ENCODE data around the gene GNAI3. TPM values are rescaled to one million over a fixed set of nuclear protein-coding genes. Genes with fewer than 3 reads are reported as not detected.

GNAI3 gene
- total RNA-seq, 1 experiment from 2014 or later: 12.8 TPM

GRCh38 chr1:109556563-109556962 lies 8.1 kb downstream of the GNAI3 start:
- Histone ChIP-seq H3K4me3 (ENCODE audit: low read depth, low read length, poor library complexity, severe bottlenecking) (no peak overlapping the region), H3K9me3 (ENCODE audit: low read depth, low read length, poor library complexity, severe bottlenecking) (no peaks in the 10 kb centered on the region), H3K36me3 (ENCODE audit: insufficient read depth, low read length, poor library complexity, severe bottlenecking) (no peaks in the 10 kb centered on the region), H3K27me3 (replicated peaks; ENCODE audit: insufficient read depth, low read depth, low read length, poor library complexity) (no peaks in the 10 kb centered on the region), H3K4me1 (ENCODE audit: insufficient read depth, low read length, poor library complexity, severe bottlenecking) (peaks cover 27% of the 10 kb centered on the region), H3K27ac (ENCODE audit: low read depth, low read length, poor library complexity, severe bottlenecking) (no peak overlapping the region)
- POLR2A ChIA-PET (ENCODE audit: low non-redundant PET): interaction anchor here (0.6 kb wide), 1 partner anchor 21 kb away, joined by 4 read pairs; no protein-coding TSS in a partner anchor
- BruUV-seq (replicated peaks): no TSS peak
- intact Hi-C loops (cut with micrococcal nuclease; ENCODE audit: unreplicated experiment): no loop called here
- no peak for DNase-seq (ENCODE audit: low spot score)
- no peak for TF ChIP-seq EZH2 (IDR thresholded peaks at IDR 0.05; ENCODE audit: borderline replicate concordance, low read depth, low read length, poor library complexity, severe bottlenecking)
- TF ChIP-seq, protein P1, sequence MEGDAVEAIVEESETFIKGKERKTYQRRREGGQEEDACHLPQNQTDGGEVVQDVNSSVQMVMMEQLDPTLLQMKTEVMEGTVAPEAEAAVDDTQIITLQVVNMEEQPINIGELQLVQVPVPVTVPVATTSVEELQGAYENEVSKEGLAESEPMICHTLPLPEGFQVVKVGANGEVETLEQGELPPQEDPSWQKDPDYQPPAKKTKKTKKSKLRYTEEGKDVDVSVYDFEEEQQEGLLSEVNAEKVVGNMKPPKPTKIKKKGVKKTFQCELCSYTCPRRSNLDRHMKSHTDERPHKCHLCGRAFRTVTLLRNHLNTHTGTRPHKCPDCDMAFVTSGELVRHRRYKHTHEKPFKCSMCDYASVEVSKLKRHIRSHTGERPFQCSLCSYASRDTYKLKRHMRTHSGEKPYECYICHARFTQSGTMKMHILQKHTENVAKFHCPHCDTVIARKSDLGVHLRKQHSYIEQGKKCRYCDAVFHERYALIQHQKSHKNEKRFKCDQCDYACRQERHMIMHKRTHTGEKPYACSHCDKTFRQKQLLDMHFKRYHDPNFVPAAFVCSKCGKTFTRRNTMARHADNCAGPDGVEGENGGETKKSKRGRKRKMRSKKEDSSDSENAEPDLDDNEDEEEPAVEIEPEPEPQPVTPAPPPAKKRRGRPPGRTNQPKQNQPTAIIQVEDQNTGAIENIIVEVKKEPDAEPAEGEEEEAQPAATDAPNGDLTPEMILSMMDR (conservative IDR thresholded peaks at IDR 0.05; ENCODE audit: low read depth, low read length): no peak
- CTCF ChIA-PET: no interaction called here

GRCh38 chr1:109557520-109557919 lies 9.1 kb downstream of the GNAI3 start:
- CTCF ChIA-PET: no interaction called here
- Histone ChIP-seq H3K4me3 (ENCODE audit: low read depth, low read length, poor library complexity, severe bottlenecking) (no peak overlapping the region), H3K27me3 (replicated peaks; ENCODE audit: insufficient read depth, low read depth, low read length, poor library complexity) (no peaks in the 10 kb centered on the region), H3K9me3 (ENCODE audit: low read depth, low read length, poor library complexity, severe bottlenecking) (no peaks in the 10 kb centered on the region), H3K27ac (ENCODE audit: low read depth, low read length, poor library complexity, severe bottlenecking) (no peak overlapping the region), H3K4me1 (ENCODE audit: insufficient read depth, low read length, poor library complexity, severe bottlenecking) (peaks cover 34% of the 10 kb centered on the region), H3K36me3 (ENCODE audit: insufficient read depth, low read length, poor library complexity, severe bottlenecking) (no peaks in the 10 kb centered on the region)
- DNase-seq (ENCODE audit: low spot score): no peak
- no peak for TF ChIP-seq EZH2 (IDR thresholded peaks at IDR 0.05; ENCODE audit: borderline replicate concordance, low read depth, low read length, poor library complexity, severe bottlenecking)
- TF ChIP-seq, protein P1 (conservative IDR thresholded peaks at IDR 0.05; ENCODE audit: low read depth, low read length): no peak
- intact Hi-C loops (cut with micrococcal nuclease; ENCODE audit: unreplicated experiment): no loop called here
- BruUV-seq (replicated peaks): no TSS peak
- POLR2A ChIA-PET (ENCODE audit: low non-redundant PET): no interaction called here

DNA sequence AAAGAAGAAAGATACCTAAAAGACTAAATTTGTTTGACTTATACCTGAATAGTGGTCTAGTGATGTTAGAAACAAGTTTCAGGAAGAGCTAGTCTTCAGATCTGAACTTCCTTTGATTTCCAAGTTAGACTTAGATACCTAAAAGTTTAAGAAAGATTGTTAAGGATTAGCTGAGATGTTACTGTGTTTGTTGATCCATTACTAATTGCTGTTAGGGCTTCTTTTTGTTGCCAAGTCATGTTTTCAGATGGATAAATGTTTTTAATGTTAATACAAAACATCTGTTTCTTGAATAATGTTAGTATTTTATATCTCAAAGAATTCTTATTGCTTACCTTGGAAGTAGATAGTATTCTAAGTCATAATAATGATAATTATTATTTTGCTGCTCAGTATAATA lies 11.6 kb downstream of the GNAI3 start:
- H3K27me3 ChIP-seq (replicated peaks; ENCODE audit: insufficient read depth, low read depth, low read length, poor library complexity): no peaks in the 10 kb centered on the region
- CTCF ChIA-PET: no interaction called here
- no peak for DNase-seq (ENCODE audit: low spot score)
- intact Hi-C loops (cut with micrococcal nuclease; ENCODE audit: unreplicated experiment): no loop called here
- TF ChIP-seq EZH2 (IDR thresholded peaks at IDR 0.05; ENCODE audit: borderline replicate concordance, low read depth, low read length, poor library complexity, severe bottlenecking): no peak
- TF ChIP-seq, protein P1 (conservative IDR thresholded peaks at IDR 0.05; ENCODE audit: low read depth, low read length): no peak
- no peak overlapping the region for H3K27ac ChIP-seq (ENCODE audit: low read depth, low read length, poor library complexity, severe bottlenecking)
- POLR2A ChIA-PET (ENCODE audit: low non-redundant PET): no interaction called here
- no TSS peak for BruUV-seq (replicated peaks)
- no peak overlapping the region for H3K4me3 ChIP-seq (ENCODE audit: low read depth, low read length, poor library complexity, severe bottlenecking)
- H3K9me3 ChIP-seq (ENCODE audit: low read depth, low read length, poor library complexity, severe bottlenecking): no peaks in the 10 kb centered on the region
- H3K4me1 ChIP-seq (ENCODE audit: insufficient read depth, low read length, poor library complexity, severe bottlenecking): peaks cover 35% of the 10 kb centered on the region
- no peaks in the 10 kb centered on the region for H3K36me3 ChIP-seq (ENCODE audit: insufficient read depth, low read length, poor library complexity, severe bottlenecking)
